H1 (cell line): Measurements from ENCODE around the gene OLFML2B. TPM values are rescaled to one million over a fixed set of nuclear protein-coding genes. Genes with fewer than 3 reads are reported as not detected.

Source experiments
- BACH1 ChIP-seq: IDR thresholded peaks from 2 replicates; pipeline ENCODE4 v1.6.1; 2012; ENCODE audit warnings: low read length, improper control_type of control experiment
- CHD2 ChIP-seq: IDR thresholded peaks from 2 replicates; pipeline ENCODE4 v1.6.1; 2012; ENCODE audit warnings: low read length, improper control_type of control experiment
- CREB1 ChIP-seq: IDR thresholded peaks from 2 replicates; pipeline ENCODE4 v1.6.1; 2012; ENCODE audit warnings: inconsistent platforms
- CTCF ChIP-seq, 3 experiments: IDR thresholded peaks; 1 replicate in 2 of 3; 2 replicates in 1 of 3; pipeline versions ENCODE4 v1.5.1 to v1.6.1; 2011; ENCODE audit warnings: low read length in 3 of 3, mild to moderate bottlenecking in 3 of 3, inconsistent platforms in 2 of 3, low read depth in 1 of 3, moderate library complexity in 1 of 3; ENCODE audit not compliant: insufficient read depth in 1 of 3; ENCODE audit errors: control extremely low read depth in 1 of 3
- EP300 ChIP-seq, 2 experiments: IDR thresholded peaks; 1 replicate in 1 of 2; 2 replicates in 1 of 2; pipeline ENCODE4 v1.6.1; 2011 to 2012; ENCODE audit warnings: low read depth in 2 of 2, low read length in 2 of 2, mild to moderate bottlenecking in 2 of 2, borderline replicate concordance in 1 of 2, inconsistent platforms in 1 of 2, moderate library complexity in 1 of 2
- EZH2 ChIP-seq: fragments of 200-600 bp; sonication (generic); IDR thresholded peaks from 2 replicates; pipeline ENCODE4 v1.7.1; 2012; ENCODE audit warnings: low read depth, mild to moderate bottlenecking, moderate library complexity, low read length, inconsistent platforms; ENCODE audit not compliant: severe bottlenecking
- KDM4A ChIP-seq: IDR thresholded peaks from one replicate; pipeline ENCODE4 v1.7.1; 2012; ENCODE audit warnings: low read depth, mild to moderate bottlenecking, moderate library complexity, low read length, inconsistent platforms; ENCODE audit not compliant: severe bottlenecking
- MAFK ChIP-seq: IDR thresholded peaks from 2 replicates; pipeline ENCODE4 v1.6.1; 2012; ENCODE audit warnings: low read depth, mild to moderate bottlenecking, improper control_type of control experiment, low read length
- POLR2A ChIP-seq, 2 experiments: IDR thresholded peaks; 1 replicate in 1 of 2; 2 replicates in 1 of 2; pipeline ENCODE4 v1.6.1; 2011; ENCODE audit warnings: low read depth in 2 of 2, low read length in 2 of 2, mild to moderate bottlenecking in 2 of 2; ENCODE audit errors: control extremely low read depth in 1 of 2
- RFX5 ChIP-seq: IDR thresholded peaks from 2 replicates; pipeline ENCODE4 v1.6.1; 2011; ENCODE audit warnings: low read depth, low read length, improper control_type of control experiment, borderline replicate concordance
- RNF2 ChIP-seq: fragments of 200-900, 300-1000 bp; sonication (generic); IDR thresholded peaks from 2 replicates; pipeline ENCODE4 v1.7.1; 2016; ENCODE audit warnings: borderline replicate concordance, low read depth, mild to moderate bottlenecking, antibody characterized with exemption, low read length; ENCODE audit not compliant: poor library complexity, severe bottlenecking; ENCODE audit errors: missing control alignments
- SIN3A ChIP-seq, 2 experiments: IDR thresholded peaks in 1 of 2; conservative IDR thresholded peaks in 1 of 2; 2 replicates each; pipeline ENCODE4 v1.6.1; 2011 to 2012; ENCODE audit warnings: low read length in 2 of 2, improper control_type of control experiment in 1 of 2, low read depth in 1 of 2, mild to moderate bottlenecking in 1 of 2
- SP1 ChIP-seq: IDR thresholded peaks from 2 replicates; pipeline ENCODE4 v1.6.1; 2011; ENCODE audit warnings: low read depth, low read length
- SP4 ChIP-seq: IDR thresholded peaks from 2 replicates; pipeline ENCODE4 v1.6.1; 2012; ENCODE audit warnings: low read length, inconsistent platforms
- SUZ12 ChIP-seq: fragments of 200-600 bp; sonication (generic); IDR thresholded peaks from 2 replicates; pipeline ENCODE4 v1.6.1; 2012; ENCODE audit warnings: mild to moderate bottlenecking, inconsistent platforms, low read length, moderate library complexity, mixed read lengths
- TCF12 ChIP-seq: IDR thresholded peaks from 2 replicates; pipeline ENCODE4 v1.6.1; 2011; ENCODE audit warnings: low read depth, mild to moderate bottlenecking, low read length
- TEAD4 ChIP-seq: IDR thresholded peaks from 2 replicates; pipeline ENCODE4 v1.6.1; 2012; ENCODE audit warnings: low read depth, low read length, inconsistent platforms, mixed read lengths
- YY1 ChIP-seq: IDR thresholded peaks from 2 replicates; pipeline ENCODE4 v1.6.1; 2011; ENCODE audit warnings: low read depth, mild to moderate bottlenecking, low read length
- ZNF274 ChIP-seq: IDR thresholded peaks from 2 replicates; pipeline ENCODE4 v1.7.0; 2012; ENCODE audit warnings: low read length, borderline replicate concordance; ENCODE audit errors: extremely low read depth
- polyA plus RNA-seq, 7 experiments: library from polyadenylated mRNA; depleted of rRNA in 3 of 7; stranded (reverse) in 5 of 7; unstranded in 2 of 7; fragments of >200 nt in 5 of 7; fragments of 200-250 nt in 2 of 7; gene quantifications; 1 replicate in 5 of 7; 2 replicates in 1 of 7; 4 replicates in 1 of 7; pipeline versions ENCODE4 v1.2.1 to v1.2.3, GENCODE V29; 2011 to 2013; ENCODE audit warnings: missing spikeins in 2 of 7, mixed read lengths in 2 of 7
- total RNA-seq: library from RNA; stranded (reverse); fragmentation: NEBNext Ultra II Directional; extraction: Animal tissue kit (Norgen Biotek cat#: 25700); gene quantifications from 2 replicates; pipeline ENCODE4 v1.2.1, GENCODE V29; 2021
- TF ChIP-seq, protein P1 (sequence below): IDR thresholded peaks from 2 replicates; pipeline ENCODE4 v1.6.1; 2011; ENCODE audit warnings: low read length, improper control_type of control experiment

The OLFML2B gene
- total and polyA plus RNA-seq, 2 of the 8 experiments (the other 6 are each of a cell fraction or from before 2014, with no cell fraction given): 6.5 to 10.4 TPM

- TF ChIP-seq BACH1: no peak
- TF ChIP-seq, protein P1, sequence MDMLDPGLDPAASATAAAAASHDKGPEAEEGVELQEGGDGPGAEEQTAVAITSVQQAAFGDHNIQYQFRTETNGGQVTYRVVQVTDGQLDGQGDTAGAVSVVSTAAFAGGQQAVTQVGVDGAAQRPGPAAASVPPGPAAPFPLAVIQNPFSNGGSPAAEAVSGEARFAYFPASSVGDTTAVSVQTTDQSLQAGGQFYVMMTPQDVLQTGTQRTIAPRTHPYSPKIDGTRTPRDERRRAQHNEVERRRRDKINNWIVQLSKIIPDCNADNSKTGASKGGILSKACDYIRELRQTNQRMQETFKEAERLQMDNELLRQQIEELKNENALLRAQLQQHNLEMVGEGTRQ: no peak
- peak; percentile 93 for TF ChIP-seq KDM4A
- no peak for TF ChIP-seq SP4
- TF ChIP-seq EZH2: peak; percentile 60
- TF ChIP-seq ZNF274: no peak
- no peak for TF ChIP-seq CHD2
- TF ChIP-seq SP1: no peak
- no peak for TF ChIP-seq EP300 (IDR thresholded peaks at IDR 0.05; ENCODE audit: borderline replicate concordance in 1 of 2, low read depth in 2 of 2, low read length in 2 of 2)
- no peak for TF ChIP-seq TEAD4
- TF ChIP-seq POLR2A (IDR thresholded peaks at IDR 0.05; ENCODE audit: control extremely low read depth in 1 of 2, low read depth in 2 of 2, low read length in 2 of 2): peak in 1 of 2 experiments; percentile 59; a peak in 2 of 3 replicates
- no peak for TF ChIP-seq RNF2
- TF ChIP-seq CTCF (IDR thresholded peaks at IDR 0.05; ENCODE audit: control extremely low read depth in 1 of 3, insufficient read depth in 1 of 3, low read depth in 1 of 3, low read length in 3 of 3): 0 out of 4 replicates have a peak, but pooled peaks of 1 of the 3 experiments have one; percentile 5
- TF ChIP-seq TCF12: no peak
- TF ChIP-seq MAFK: no peak
- TF ChIP-seq RFX5: no peak
- no peak for TF ChIP-seq YY1
- TF ChIP-seq SUZ12: peak; percentile 50; the same call in 1 of the 2 replicates
- TF ChIP-seq CREB1: peak; percentile 57; the same call in 1 of the 2 replicates
- no peak; a peak in 1 of 4 replicates for TF ChIP-seq SIN3A (conservative IDR thresholded peaks at IDR 0.05 in 1 of 2, IDR thresholded peaks at IDR 0.05 in 1 of 2; ENCODE audit: low read depth in 1 of 2, low read length in 2 of 2)
These were observed at the start of gene OLFML2B (continued) for GRCh38 chr1:162023547-162024501.
